ENCODE results near the gene NEK11.
"Not testable (repeated sequence)": the region's sequence is repeated elsewhere in the genome, so short reads cannot be mapped to it uniquely, and the experiment has no call there.

NEK11 gene

DNA sequence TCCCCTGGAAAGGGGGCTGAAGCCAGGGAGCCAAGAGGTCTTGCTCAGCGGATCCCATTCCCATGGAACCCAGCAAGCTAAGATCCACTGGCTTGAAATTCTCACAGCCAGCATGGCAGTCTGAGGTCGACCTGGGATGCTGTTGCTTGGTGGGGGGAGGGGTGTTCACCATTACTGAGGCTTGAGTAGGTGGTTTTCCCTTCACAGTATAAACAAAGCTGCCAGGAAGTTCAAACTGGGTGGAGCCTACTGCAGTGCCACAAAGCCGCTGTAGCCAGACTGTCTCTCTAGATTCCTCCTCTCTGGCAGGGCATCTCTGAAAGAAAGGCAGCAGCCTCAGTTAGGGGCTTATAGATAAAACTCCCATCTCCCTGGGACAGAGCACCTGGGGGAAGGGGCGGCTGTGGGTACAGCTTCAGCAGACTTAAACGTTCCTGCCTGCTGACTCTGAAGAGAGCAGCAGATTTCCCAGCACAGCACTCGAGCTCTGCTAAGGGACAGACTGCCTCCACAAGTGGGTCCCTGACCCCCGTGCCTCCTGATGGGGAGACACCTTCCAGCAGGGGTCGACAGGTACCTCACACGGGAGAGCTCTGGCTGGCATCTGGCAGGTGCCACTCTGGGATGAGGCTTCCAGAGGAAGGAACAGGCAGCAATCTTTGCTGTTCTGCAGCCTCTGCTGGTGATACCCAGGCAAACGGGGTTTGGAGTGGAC is 15.8 kb downstream of the NEK11 start:
- DNase-seq = not testable (repeated sequence)

DNA sequence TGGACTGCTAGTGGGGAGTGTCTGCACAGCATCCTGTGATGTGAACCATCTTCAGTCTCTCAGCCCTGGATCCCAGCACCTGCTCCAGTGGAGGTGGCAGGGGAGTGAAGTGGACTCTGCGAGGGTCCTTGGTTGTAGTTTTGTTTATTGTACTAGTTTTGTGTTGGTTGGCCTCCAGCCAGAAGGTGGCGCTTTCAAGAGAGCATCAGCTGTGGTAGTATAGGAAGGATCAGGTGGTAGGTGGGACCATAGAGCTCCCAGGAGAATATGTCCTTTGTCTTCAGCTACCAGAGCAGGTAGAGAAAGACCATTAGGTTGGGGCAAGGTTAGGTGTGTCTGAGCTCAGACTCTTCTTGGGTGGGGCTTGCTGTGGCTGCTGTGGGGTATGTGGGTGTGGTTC is 20.9 kb downstream of the NEK11 start:
- no peak for DNase-seq

DNA sequence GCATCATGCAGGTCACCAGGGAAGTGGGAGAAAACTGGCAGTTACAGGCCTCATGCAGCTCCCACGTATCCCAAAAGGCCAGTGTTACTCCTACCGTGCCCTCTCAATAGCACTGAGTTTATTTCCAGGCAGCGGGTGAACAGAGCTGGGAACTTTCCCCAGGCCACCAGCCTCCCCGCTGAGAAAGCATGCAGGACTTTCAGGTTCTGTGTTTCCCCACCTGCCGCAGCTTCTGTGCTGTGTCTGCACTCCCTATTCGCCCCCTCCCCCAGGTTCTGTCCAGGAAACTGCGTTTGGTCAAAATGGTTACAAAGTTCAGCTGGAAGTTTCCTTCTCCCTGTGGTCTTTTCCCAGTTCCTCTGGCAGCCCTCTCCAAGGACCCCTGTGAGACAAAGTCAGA is 21.4 kb downstream of the NEK11 start:
- DNase-seq = no peak

DNA sequence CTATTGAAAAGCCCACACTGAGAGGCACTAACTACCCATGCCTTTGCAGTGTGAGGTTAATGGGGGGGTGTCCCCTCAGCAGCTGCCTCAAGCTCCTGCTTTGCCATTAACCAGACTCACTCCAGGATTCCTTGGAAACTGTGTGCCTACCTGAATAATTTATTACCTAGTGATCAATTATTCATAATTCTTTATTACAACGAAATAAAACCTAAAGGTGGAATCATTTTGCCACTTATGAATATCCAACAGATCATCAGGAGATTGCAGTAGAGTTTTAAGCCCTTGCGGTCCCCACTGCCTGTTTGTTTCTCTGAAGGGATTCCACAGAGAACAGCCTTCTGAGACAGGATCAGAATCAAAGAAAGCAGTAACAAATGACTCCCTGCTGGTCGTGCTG is 23.3 kb downstream of the NEK11 start:
- no peak for DNase-seq

DNA sequence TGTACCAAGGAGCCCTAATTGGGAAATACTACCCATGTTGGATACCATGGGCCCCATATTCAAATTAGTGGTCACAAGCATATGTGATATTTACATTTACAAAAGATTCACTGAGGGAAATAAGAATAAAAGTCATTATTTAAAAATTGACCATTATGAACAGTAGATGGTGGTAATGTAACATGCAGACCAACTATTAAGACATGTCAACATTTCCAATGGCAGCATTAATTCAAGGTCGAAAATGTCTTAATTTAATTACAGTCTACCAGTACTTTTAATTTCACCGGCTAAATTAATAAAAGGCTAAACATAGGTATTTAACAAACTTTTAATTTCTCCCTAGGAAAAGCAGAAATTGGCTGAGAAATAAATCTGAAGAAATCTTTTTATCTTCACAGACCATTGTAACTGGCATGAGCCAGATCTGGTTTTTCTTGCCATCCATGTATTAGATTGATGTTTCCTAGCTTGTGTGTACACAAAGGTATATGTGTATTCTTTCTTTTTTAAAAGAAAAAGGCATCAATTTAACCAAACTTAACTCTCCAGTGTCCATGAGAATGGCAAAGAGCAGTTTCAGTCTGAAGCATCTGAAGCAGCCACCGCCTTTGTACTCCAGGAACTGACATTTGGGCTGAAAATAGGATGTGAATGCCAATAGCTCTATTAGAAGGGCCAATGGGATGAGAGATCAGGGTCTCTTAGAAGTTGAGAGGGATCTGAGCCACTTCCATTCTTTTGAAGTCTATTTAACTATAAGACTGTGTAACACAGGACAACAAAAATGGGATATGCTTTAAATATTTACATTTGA is 26.6 kb downstream of the NEK11 start:
- no peak for DNase-seq

DNA sequence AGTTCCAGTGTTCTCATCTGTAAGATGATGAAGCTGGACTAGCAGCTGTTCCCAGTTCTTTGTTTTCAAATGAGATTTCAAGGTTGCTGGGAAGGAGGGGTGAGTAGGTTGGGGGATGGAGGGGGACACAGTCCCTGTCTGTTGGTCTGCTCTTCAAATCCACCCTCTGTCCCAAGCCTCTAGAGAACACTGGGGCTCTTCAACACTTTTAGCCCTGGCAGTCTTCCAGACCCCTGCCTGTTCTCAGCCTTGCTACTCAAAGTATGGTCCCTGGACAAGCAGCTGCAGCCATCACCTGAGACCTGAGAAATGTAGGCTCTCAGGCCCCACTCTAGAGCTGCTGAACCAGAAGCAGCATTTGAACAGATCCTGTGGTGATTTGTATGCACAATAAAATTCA is 41.3 kb downstream of the NEK11 start:
- DNase-seq = no peak

DNA sequence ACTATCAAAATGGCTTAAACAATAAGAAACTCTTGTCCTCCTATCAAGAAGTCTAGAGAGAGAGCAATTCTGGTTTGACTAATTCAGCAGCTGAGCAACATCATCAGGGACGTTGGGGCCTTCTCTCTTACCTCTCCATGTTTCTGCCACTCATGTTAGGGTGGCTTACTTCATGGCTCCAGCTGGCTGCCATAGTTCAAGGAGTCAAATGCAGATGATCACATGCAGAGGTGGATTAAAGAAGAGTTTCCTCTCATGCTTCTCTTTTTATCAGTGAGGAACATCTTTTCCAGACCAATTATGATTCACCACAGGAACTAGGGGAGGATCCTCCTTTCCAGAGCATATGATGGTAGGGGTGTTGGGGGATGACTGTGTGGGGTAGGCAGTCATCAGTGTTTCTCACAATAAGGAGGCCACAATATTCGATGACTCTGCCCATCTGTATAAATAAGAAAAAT is 45.5 kb downstream of the NEK11 start:
- no peak for DNase-seq

DNA sequence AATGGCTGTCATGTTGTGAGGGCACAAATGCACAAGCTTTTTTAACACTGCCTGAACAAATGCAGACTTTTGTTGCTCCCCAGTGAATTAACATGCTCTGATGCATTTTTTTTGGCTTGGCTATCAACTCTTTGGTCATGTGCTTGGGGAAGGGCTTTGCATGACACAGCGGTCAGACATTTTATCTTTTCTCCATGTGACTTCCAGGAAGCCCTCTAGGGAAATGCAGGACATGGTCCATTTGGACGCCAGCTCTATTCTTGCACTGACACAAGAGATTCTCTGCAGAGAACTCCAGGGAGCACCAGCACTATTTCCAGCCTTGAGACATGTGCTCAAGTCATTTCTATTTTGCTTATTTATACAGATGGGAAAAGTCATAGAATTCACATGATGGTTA is 46.2 kb downstream of the NEK11 start:
- no peak for DNase-seq

DNA sequence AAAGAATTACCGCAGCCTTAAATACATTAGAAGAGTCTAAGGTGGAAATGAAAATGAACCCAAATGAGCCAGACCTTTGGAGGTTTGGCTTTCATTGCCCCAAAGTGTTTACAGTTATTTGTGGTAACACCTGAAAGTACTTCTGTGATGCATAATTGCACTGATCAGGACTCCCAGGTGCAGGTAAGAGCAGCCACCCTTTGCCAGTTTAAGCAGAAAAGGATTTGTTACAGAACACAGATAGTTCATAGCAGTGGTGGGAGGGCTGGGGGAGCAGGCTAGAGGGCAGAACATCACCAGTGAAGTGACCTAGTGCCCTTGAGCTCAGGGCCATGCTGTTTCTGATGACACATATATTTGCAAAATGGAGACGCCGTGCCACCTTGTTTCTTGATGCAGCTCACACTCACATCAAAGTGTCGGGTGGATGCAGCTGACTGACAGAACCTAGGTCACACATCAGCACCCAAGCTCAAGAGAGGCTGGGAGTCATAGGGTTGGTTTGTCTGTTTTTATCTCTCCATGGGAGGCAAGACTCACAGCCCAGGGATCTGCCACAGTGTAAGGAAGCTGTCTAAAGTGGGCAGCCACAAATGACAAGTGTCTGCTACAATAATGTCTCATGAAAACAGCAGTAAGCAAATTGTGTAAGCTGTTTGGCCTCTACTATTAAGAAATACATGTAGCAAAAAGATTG is 49.1 kb downstream of the NEK11 start:
- no peak for DNase-seq

DNA sequence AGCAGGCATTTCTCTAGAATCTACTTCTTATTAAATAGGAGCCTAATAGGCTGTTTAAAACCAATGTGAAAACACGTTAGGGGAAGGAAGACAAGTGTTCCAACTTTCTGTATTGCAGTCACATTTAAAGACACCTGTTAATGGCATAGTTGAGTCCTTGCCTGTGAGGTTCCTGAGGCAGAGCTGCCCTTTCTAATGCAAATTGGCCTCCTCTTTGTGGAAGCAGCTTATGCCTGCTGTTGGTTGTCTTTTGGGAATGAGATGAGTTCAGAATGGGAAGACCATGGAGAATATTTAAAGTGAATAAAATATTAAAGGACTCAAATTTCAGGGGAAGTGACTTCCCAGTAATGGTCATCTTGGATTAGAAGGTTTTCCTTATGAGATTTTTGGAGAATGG is 51.2 kb downstream of the NEK11 start:
- no peak for DNase-seq

DNA sequence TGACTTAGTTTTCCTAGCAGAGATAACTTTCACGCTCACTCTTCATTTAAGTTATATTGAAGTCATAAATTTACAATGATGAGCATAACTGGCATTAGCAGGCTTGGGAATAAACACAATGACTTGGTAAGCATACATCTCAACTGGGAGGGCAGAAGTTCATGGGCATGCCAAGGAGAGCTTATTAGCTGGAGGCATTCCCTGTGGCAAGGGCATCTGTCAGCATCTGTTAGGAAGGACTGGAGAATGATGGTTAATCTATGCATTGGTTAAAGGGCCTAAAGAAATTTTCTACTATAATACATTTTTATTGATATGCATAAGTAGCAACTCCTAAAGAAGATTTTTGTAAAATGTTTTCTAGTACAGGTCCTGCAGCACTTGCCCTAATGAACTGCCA is 52.4 kb downstream of the NEK11 start:
- DNase-seq = no peak

DNA sequence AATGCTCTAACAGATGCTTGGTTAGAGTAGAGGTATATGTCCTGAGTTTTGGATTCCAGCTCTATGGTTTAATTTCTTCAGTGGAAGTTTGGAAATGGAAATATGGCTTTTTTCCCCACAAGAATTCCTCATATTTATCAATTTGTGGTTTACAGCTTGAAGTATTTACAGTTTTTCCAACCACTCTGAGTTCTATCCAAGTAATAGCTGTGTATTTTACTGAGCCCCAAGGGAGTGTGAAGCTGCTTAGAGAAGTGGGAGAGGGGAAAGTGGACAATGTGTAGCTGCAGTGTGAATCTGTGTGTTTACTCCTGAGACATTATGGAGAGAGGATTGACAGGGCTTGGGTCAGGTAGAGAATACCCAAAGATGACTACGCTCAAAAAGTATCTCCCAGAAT is 54.5 kb downstream of the NEK11 start:
- DNase-seq = no peak

DNA sequence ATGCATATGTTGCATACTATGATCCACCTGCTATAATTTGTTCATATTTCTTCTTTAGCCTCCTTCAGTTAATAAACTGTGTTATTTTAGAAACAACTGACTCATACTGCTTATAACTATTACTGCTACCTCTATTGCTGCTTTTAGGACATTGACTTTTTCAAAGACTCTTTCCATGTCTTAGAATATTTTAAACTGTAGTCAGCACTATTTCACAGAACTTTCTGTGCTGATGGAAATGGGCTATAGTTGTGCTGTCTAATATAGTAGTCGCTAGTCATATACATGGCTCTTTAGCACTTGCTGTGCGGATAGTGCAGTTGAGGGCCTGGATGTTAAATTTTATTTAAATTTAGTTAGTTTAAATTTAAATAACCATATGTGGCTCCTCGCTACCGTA is 55.6 kb downstream of the NEK11 start:
- no peak for DNase-seq

DNA sequence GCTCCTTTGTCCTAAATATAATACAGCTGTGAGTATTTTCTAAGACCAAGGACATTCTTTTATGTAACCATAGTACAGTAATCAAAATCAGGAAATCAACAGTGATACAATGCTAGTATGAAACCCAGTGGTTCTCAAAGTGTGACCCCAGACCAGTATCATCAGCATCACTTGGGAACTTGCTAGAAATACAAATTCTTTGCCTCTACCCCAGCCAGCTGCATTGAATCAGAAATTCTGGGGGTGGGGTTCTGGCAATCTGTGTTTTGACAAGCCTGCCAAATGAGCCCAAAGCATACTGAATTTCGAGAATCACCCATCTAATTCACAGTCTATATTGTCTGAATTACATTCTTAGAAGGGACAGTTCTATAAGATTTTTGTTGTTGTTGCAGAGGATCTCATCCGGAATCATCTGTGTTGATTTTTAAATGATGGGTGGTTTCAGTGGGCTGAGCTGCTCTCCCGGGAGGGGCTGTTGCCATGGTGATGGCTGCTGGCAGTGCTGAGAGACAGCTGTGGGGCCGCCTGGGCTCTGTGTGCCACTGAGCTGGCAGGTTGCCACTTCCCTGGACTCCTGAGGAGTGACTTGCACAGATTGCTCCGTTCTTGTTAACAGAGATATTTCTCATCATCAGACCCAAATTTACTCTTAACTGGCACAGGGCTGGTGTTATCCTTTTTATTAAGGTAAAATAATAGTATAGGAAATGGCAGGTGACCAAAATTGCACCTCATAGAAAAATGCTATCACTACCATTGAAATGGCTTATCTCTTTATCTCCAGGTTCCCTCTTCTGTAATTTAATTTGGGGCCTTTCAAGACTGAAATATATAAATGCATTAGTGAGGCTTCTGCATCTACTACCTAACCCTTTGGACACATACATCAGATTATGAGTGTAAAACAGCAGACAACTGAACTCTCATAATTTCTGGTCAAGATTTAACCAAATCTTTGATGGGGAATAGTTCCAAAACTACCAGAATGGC is 56.5 kb downstream of the NEK11 start:
- DNase-seq = peak; percentile 84

DNA sequence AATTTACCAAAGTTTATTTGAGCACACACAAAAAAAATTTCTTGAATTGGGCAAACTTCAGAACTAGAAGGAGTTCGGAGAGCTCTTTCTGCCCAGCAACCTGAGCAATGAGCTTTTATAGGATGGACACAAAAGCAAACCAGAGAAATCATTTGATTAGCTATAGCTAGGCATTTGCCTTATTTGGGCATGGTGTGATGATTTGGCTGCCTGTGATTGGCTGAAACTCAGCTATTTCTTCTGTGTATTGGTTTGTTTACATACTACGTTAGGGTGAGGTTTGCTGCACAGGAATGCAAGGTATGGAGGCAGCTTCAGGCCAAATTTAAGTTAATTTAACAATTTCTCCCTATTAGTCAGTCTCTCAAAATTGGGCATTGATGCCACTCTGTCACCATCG is 65.1 kb downstream of the NEK11 start:
- no peak for DNase-seq

DNA sequence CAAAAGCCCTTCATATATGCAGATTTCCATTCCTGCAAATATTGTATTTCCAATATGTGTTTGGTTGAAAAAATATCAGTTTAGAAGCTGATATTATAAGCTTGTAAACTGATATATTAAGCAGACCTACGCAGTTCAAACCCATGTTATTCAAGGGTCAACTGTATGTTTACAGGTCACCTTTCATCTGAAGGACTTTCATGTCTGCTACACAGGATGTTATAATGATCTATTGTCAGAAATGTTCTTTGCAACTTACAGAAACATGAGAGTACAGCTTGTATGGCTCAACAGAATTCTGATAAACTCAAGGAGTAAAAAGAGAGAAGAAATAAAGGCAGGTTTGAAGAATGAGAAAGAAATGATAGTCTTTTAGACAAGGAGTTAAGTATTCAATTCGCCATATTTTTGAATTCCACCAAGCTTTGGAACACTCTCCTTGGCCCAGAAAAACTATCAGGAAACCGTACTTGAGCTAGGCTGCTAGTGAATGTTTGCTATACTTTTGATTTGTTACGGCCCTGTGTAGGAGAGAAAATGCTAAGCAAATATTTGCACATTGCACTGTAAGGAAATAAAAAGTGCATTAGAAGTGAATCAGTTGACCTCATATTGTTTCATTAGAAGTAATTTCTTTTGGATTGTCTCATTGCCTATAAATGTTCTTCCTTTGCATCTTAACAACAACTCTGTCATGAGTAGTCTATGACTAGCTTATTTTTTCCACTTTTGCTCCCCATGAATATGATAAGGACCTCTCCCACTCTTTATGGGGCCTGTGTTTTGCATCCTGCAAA is 81.2 kb downstream of the NEK11 start:
- no peak for DNase-seq

DNA sequence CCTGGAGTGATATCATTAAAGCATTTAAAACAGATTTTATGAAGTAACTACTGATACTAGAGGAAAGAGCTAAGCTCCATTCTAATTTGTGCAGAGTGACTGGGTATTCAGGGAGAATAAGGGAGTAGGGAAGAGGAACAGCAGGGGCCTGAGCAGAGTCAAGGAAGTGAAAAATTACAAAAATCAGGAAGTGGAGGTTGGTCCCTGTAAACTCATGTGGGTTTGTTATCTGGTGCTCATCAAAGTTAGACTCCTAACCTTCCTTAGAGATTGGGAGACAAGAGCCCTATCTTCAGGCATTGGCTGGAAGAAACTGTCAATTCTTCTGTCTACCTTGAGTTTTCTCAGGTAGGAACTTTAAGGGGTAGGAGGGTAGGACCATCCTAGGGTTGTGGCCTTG is 82.5 kb downstream of the NEK11 start:
- no peak for DNase-seq

DNA sequence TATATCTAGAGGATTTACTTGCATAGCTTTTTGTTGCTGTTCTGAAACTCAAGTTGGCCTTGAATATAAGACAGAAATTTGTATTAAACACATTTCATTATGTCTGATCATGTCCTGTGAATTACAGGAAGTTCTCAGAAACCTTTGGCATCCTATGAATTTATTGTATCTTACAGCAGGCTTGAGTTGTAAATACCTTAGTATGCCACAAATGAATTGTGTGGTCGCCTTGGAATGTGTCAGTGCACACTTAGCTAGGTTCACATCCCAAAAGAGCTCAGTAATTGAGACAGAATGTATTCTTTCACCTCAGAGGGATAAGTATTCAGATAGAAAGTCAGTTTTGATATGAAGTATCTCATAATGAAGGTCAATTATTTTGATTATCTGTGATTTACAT is 83.4 kb downstream of the NEK11 start:
- DNase-seq = no peak

DNA sequence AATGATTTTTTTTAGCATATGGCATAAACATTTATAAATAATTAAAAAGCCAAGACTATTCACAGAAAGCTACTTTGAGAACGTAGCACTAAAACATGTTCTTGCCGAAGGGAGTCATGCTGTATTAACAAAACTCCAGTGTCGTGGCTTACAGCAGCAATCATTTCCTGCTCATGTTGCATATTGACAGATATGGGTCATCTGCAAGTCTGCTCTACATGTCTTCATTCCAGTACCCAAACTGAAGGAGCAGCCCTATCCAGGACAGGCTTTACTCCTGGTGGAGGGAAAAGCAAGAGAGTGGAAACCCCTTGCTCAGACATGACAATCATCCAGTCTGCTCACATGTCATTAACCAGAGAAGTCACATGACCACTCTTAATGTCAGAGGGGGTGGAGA is 87.6 kb downstream of the NEK11 start:
- DNase-seq = no peak

DNA sequence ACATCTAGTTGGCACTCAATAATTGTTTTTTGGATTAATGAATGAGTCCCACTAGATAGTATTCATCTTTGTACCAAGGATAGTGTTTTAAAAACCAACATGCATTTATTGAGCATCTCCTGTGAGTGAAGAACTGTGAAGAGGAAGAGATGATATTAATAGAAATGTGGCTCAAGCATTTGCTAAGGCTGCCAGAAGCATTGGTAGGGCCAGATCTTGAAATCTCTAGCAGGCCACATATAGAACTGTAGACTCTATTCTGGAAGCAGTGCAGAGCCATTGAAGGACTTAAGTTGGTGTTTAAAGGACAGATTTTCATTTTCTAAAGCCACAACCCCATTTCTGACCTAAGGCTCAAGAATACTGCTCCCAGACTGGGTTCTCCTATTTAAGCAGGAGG is 99.0 kb downstream of the NEK11 start:
- DNase-seq = no peak

DNA sequence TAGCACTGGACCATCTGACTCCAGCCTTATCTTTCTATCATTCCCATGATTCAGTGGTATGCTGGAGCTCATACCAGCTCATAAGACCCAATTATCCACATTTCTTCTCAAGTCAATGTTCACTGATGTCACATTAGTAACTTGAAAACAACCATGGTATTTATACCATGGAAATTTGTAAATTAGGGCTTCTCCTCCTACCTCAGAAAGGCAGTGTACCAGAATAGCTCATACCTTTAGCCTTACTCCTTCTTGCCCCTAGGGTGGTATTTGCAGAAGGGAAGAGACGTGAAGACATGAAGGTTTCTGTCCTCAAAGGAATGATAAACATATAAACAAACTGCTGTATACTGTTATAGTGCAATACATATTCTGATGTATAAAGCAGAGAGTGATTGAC is 114.2 kb downstream of the NEK11 start:
- DNase-seq = no peak

DNA sequence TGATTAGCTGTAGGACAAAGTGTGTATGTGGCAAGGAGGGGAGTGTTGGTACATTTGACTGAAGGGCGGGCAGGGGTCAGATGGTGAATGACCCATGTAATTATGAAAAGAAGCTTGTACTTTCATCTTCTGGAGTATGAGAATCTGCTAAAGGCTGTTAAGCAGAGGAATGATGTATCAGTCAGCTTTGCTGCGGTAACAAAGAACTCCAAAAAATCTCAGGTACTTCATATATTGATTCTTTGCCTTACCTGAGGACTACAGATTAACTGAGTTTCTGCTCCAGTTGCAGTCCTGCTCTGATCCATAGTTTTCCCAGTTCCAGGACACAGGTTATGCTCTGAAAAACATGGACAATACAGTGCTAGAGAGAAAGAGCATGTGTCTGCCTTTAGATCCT is 115.1 kb downstream of the NEK11 start:
- DNase-seq = no peak

Data from NCI-H1694 (cell line).